A673 (cell line): ENCODE measurements around the gene MARK3.

Source experiments
- CTCF ChIP-seq: fragments of 300-800, 200-600 bp; sonication (generic); conservative IDR thresholded peaks from 2 replicates; pipeline ENCODE4 v1.5.1; 2017; ENCODE audit warnings: low read depth, mild to moderate bottlenecking, antibody characterized with exemption, low read length, moderate library complexity, mixed read lengths
- EZH2 ChIP-seq: fragments of 200-600 bp; sonication (generic); IDR thresholded peaks from 2 replicates; pipeline ENCODE4 v1.6.1; 2017; ENCODE audit warnings: borderline replicate concordance, low read depth, mild to moderate bottlenecking, mixed read lengths, antibody characterized with exemption, low read length; ENCODE audit not compliant: poor library complexity, severe bottlenecking

GRCh38 chr14:103488960-103489359 lies 103.7 kb downstream of the MARK3 start:
- TF ChIP-seq CTCF (no peak), EZH2 (no peak)
